Adipocyte (in vitro differentiated cells): ENCODE results near the gene ZNF800.

Experiments used
- DNase-seq: peaks from one replicate; pipeline ENCODE4 v3.0.0-alpha.2; 2015; ENCODE audit warnings: low read depth
- H3K27me3 ChIP-seq: replicated peaks from 2 replicates; pipeline ENCODE4 v1.7.0; 2013; ENCODE audit warnings: mild to moderate bottlenecking, low read length, moderate library complexity; ENCODE audit not compliant: control insufficient read depth, insufficient read depth
- H3K36me3 ChIP-seq: 2 replicates; pipeline ENCODE4 v1.7.0; 2013; ENCODE audit warnings: low read length, mild to moderate bottlenecking, moderate library complexity; ENCODE audit not compliant: control insufficient read depth, insufficient read depth, severe bottlenecking
- H3K4me1 ChIP-seq: 2 replicates; pipeline ENCODE4 v1.7.0; 2013; ENCODE audit warnings: mild to moderate bottlenecking, low read length, moderate library complexity; ENCODE audit not compliant: control insufficient read depth, insufficient read depth
- H3K4me3 ChIP-seq: 2 replicates; pipeline ENCODE4 v1.7.0; 2013; ENCODE audit warnings: mild to moderate bottlenecking, low read length, moderate library complexity
- H3K9ac ChIP-seq: 2 replicates; pipeline ENCODE4 v1.7.0; 2013; ENCODE audit warnings: mild to moderate bottlenecking, low read length, moderate library complexity
- H3K9me3 ChIP-seq: 2 replicates; pipeline ENCODE4 v1.7.0; 2013; ENCODE audit warnings: mild to moderate bottlenecking, low read length, moderate library complexity; ENCODE audit not compliant: control insufficient read depth

The ZNF800 gene

GRCh38 chr7:127390186-127390816 is 2.2 kb downstream of the ZNF800 start:
- peak overlapping the region; percentile 99 for H3K9ac ChIP-seq
- no peaks in the 10 kb centered on the region for H3K9me3 ChIP-seq
- H3K4me3 ChIP-seq: peak overlapping the region; percentile 92
- DNase-seq: no peak
- peaks cover 29% of the 10 kb centered on the region for H3K4me1 ChIP-seq
- H3K36me3 ChIP-seq: peaks cover 34% of the 10 kb centered on the region
- H3K27me3 ChIP-seq: no peaks in the 10 kb centered on the region

GRCh38 chr7:127389321-127389720 is 3.2 kb downstream of the ZNF800 start:
- Histone ChIP-seq H3K36me3 (peaks cover 41% of the 10 kb centered on the region), H3K4me3 (no peak overlapping the region), H3K27me3 (no peaks in the 10 kb centered on the region), H3K9me3 (no peaks in the 10 kb centered on the region), H3K4me1 (peaks cover 29% of the 10 kb centered on the region), H3K9ac (no peak overlapping the region)
- DNase-seq: no peak

DNA sequence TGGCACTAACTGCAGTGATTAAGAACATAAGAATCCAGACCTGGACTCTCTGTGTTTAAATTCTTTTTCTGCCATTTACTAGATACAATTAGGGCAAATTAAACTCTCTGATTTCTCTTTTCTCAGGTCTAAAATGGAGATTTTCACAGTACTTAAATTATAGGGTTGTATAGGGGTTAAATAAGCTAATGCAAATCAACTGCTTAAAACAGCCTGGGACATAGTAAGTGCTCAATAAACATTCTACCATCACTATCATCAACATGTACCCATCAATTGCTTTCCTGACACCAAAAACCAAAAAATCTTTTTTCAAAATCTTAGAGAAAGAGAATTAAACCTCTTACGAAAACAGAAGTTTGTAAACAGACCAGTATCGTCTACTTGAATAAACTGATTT is 4.5 kb downstream of the ZNF800 start:
- Histone ChIP-seq H3K4me3 (no peak overlapping the region), H3K9me3 (no peaks in the 10 kb centered on the region), H3K27me3 (no peaks in the 10 kb centered on the region), H3K4me1 (peaks cover 24% of the 10 kb centered on the region), H3K9ac (no peak overlapping the region), H3K36me3 (peaks cover 47% of the 10 kb centered on the region)
- no peak for DNase-seq

DNA sequence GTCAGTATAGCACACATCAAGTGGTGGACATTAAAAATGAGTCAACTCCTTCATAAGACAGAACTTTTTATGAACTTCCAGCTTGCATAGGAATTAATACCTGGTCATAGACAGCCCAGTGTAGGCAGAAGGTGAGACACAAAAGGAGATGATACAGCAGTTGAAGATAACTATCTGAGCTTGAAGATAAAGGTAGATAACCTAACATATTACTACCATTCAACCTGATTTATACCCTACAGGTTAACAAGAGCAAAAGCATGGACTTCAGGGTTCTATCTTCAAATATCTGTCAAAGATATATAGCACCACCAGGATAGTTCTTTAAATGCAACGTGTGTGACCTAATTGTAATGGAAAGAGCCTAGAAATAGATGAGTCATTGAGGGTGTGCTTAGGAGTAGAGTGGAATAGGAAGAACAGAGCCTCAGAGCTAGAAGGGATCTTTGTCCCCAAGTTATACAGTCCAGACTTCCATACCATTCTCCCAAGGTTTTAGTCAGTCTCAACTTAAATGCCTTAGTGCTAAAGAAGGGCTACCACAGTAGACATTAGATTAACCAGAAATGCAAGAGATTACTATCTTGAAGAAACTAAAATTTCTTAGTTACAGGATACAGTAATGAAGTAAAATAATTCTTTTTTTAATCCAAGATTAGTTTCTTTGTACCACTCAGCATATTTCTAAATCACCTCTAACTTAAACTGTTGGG is 9.2 kb downstream of the ZNF800 start:
- Histone ChIP-seq H3K27me3 (no peaks in the 10 kb centered on the region), H3K4me1 (peaks cover 10% of the 10 kb centered on the region), H3K4me3 (no peak overlapping the region), H3K9me3 (no peaks in the 10 kb centered on the region), H3K9ac (no peak overlapping the region), H3K36me3 (peaks cover 57% of the 10 kb centered on the region)
- DNase-seq: peak; percentile 9

DNA sequence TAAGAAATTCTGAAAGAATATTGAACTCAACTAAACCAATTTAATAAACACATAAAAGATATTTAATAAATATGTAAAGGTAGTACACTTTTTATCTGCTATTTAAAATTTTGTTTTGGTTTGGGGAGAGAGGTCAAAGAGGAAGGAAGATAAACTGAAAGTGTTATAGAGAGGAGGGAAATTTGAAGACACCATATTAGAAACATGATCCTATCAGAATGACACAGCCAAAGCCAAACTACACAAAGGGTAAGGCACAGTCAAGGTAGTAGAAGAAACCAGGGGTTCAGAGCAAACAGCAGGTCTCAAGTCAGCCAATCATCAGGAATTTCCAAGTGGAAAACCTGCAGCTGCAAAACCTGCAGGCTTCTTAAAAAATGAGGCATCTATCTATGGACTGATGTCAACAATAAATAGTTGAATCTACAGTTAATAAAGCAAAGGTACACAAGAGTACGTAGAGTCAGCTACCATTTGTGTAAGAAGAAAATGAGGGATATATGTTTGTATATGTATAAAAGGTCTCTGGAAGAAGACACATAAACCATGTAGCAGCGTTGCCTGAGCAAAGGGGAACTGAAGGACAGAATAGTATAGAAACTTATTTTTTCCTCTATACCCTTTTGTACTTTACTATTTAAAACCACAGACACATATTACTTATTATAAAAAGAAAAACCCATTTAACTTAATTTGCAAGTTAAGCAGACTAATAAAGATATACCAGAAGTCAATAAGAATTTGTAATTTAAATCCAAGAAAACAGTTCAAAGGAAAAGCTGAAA is 10.0 kb downstream of the ZNF800 start:
- Histone ChIP-seq H3K27me3 (no peaks in the 10 kb centered on the region), H3K9ac (no peak overlapping the region), H3K9me3 (no peaks in the 10 kb centered on the region), H3K4me3 (no peak overlapping the region), H3K4me1 (peaks cover 10% of the 10 kb centered on the region), H3K36me3 (peaks cover 57% of the 10 kb centered on the region)
- no peak for DNase-seq

GRCh38 chr7:127380479-127380878 is 12.0 kb downstream of the ZNF800 start:
- H3K4me1 ChIP-seq: peaks cover 5% of the 10 kb centered on the region
- no peak for DNase-seq
- H3K9me3 ChIP-seq: no peaks in the 10 kb centered on the region
- no peaks in the 10 kb centered on the region for H3K27me3 ChIP-seq
- H3K9ac ChIP-seq: no peak overlapping the region
- no peak overlapping the region for H3K4me3 ChIP-seq
- peaks cover 53% of the 10 kb centered on the region for H3K36me3 ChIP-seq

DNA sequence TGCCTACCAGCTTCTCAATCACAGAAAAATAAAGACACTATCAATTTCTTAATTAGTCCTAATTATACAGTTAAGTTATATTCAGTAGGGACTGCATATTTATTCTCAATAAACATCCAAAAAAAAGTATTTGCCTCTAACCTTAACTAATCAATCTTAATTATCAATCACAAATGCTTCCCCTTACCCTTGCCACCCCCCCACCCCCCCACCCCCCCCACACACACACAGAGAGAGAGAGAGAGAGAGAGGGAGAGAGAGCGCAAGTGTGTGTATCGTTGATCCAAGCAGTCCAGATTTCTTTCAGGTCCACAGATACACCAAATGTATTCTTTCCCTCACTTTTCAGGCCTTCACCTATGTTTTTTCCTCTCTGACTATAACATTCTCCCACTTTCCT is 12.9 kb downstream of the ZNF800 start:
- no peak overlapping the region for H3K4me3 ChIP-seq
- no peak for DNase-seq
- no peaks in the 10 kb centered on the region for H3K27me3 ChIP-seq
- no peak overlapping the region for H3K9ac ChIP-seq
- H3K36me3 ChIP-seq: peaks cover 53% of the 10 kb centered on the region
- no peaks in the 10 kb centered on the region for H3K9me3 ChIP-seq
- peaks cover 5% of the 10 kb centered on the region for H3K4me1 ChIP-seq

- no peaks in the 10 kb centered on the region for H3K27me3 ChIP-seq
- H3K4me3 ChIP-seq: no peak overlapping the region
- no peaks in the 10 kb centered on the region for H3K9me3 ChIP-seq
- H3K4me1 ChIP-seq: peaks cover 5% of the 10 kb centered on the region
- H3K36me3 ChIP-seq: peaks cover 63% of the 10 kb centered on the region
- DNase-seq: no peak
- H3K9ac ChIP-seq: no peak overlapping the region
Measured at GRCh38 chr7:127378537-127378936, 14.0 kb downstream of the ZNF800 start.

DNA sequence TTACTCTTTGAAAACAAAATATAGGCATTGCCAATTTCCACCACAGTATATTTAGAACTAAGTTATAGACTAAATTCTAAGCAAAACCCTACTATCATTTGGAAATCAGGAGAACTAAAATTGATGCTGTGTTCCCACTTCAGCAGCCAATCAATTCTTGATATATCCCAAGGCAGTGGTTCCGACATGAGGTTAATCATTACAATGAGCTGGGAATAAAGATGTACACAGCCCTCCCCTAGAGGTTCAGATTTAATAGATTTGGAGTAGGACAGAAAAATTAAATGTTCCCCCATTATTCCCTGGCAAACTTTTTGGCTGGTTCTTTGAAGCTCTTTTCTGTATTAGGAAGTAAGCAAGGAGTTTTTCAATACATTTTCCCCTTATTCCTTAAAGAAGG is 15.1 kb downstream of the ZNF800 start:
- Histone ChIP-seq H3K4me3 (no peak overlapping the region), H3K27me3 (no peaks in the 10 kb centered on the region), H3K4me1 (no peaks in the 10 kb centered on the region), H3K9ac (no peak overlapping the region), H3K36me3 (peaks cover 63% of the 10 kb centered on the region), H3K9me3 (no peaks in the 10 kb centered on the region)
- no peak for DNase-seq

GRCh38 chr7:127375631-127376030 is 16.9 kb downstream of the ZNF800 start:
- DNase-seq: no peak
- H3K4me1 ChIP-seq: no peaks in the 10 kb centered on the region
- H3K27me3 ChIP-seq: no peaks in the 10 kb centered on the region
- H3K36me3 ChIP-seq: peaks cover 59% of the 10 kb centered on the region
- H3K4me3 ChIP-seq: no peak overlapping the region
- no peak overlapping the region for H3K9ac ChIP-seq
- H3K9me3 ChIP-seq: no peaks in the 10 kb centered on the region

GRCh38 chr7:127367679-127368078 is 24.8 kb downstream of the ZNF800 start:
- H3K9me3 ChIP-seq: no peaks in the 10 kb centered on the region
- DNase-seq: no peak
- no peaks in the 10 kb centered on the region for H3K4me1 ChIP-seq
- peaks cover 59% of the 10 kb centered on the region for H3K36me3 ChIP-seq
- no peak overlapping the region for H3K4me3 ChIP-seq
- no peaks in the 10 kb centered on the region for H3K27me3 ChIP-seq
- no peak overlapping the region for H3K9ac ChIP-seq
